K562 (cell line): ENCODE results near the gene ABLIM2. TPM values are rescaled to one million over a fixed set of nuclear protein-coding genes. Genes with fewer than 3 reads are reported as not detected.

Source experiments
- ATAC-seq: fragments of 200-7000 bp; cut with Tn5 transposase; 3 replicates; pipeline ENCODE4 v1.9.1; 2020; ENCODE audit warnings: moderate library complexity
- BruUV-seq: library from RNA; stranded (reverse); fragments of 400-500 nt; replicated peaks from 2 replicates; lab custom pipeline; 2021; lab: Mats Ljungman, UMichigan
- CTCF ChIA-PET: fragments of 300-600 bp; formaldehyde crosslinking; extraction: SDS; loops from one replicate; lab custom pipeline; 2021; ENCODE audit warnings: low intra/inter-chr PET ratio; lab: Yijun Ruan, JAX
- POLR2A ChIA-PET: fragments of 300-600, 350-650 bp; sonication (Branson Sonifier 250); formaldehyde crosslinking; extraction: SDS; loops from one replicate; lab custom pipeline; 2021; ENCODE audit warnings: antibody characterized with exemption, inconsistent platforms; lab: Yijun Ruan, JAX
- DNase-seq, 4 experiments: peaks; one replicate each; pipeline versions ENCODE4 v3.0.0 to v3.0.0-alpha.2; 2011 to 2018; ENCODE audit warnings: low spot score in 3 of 4, mixed read lengths in 3 of 4; ENCODE audit errors: extremely low read depth in 1 of 4
- FAIRE-seq: peaks from 2 replicates; lab custom pipeline; 2011; peaks lifted over from hg19 to GRCh38; lab: Jason Lieb, UNC
- H2AFZ ChIP-seq: 2 replicates; pipeline ENCODE4 v1.6.0; 2011; ENCODE audit warnings: low read depth, low read length, control low read depth, inconsistent platforms
- H3K27ac ChIP-seq: fragments of 200-600 bp; 3 replicates; pipeline ENCODE4 v1.8.0; 2011; ENCODE audit warnings: low read depth, mild to moderate bottlenecking, control low read depth, inconsistent platforms, low read length, moderate library complexity, mixed read lengths; ENCODE audit errors: extremely low read depth
- H3K27me3 ChIP-seq, 2 experiments: fragments of 300-600 bp in 1 of 2; 2 replicates in 1 of 2; 3 replicates in 1 of 2; pipeline versions ENCODE4 v1.6.0 to v1.8.0; 2011; ENCODE audit warnings: inconsistent platforms in 2 of 2, low read length in 2 of 2, mild to moderate bottlenecking in 1 of 2, mixed read lengths in 1 of 2, moderate library complexity in 1 of 2; ENCODE audit not compliant: control insufficient read depth in 2 of 2, insufficient read depth in 2 of 2
- H3K36me3 ChIP-seq: fragments of 300-600 bp; 3 replicates; pipeline ENCODE4 v1.8.0; 2011; ENCODE audit warnings: mild to moderate bottlenecking, low read length, inconsistent platforms; ENCODE audit not compliant: control insufficient read depth, insufficient read depth
- H3K4me1 ChIP-seq, 2 experiments: fragments of 200-600 bp in 1 of 2; replicated peaks in 1 of 2; 2 replicates in 1 of 2; 3 replicates in 1 of 2; pipeline versions ENCODE4 v1.5.1 to v1.8.0; 2011; ENCODE audit warnings: inconsistent platforms in 2 of 2, low read length in 2 of 2, mild to moderate bottlenecking in 1 of 2, mixed read lengths in 1 of 2, moderate library complexity in 1 of 2; ENCODE audit not compliant: control insufficient read depth in 2 of 2, insufficient read depth in 2 of 2
- H3K4me2 ChIP-seq: 2 replicates; pipeline ENCODE4 v1.6.1; 2011; ENCODE audit warnings: low read length, control low read depth, inconsistent platforms, mixed read lengths; ENCODE audit not compliant: insufficient read depth
- H3K4me3 ChIP-seq: fragments of 200-600 bp; sonication (generic), shearing (Covaris generic); 2 replicates; pipeline ENCODE4 v1.5.1; 2016; ENCODE audit warnings: control low read depth, inconsistent platforms
- H3K79me2 ChIP-seq: fragments of 200-600 bp; 3 replicates; pipeline ENCODE4 v1.8.0; 2011; ENCODE audit warnings: low read length, inconsistent platforms; ENCODE audit not compliant: control insufficient read depth, insufficient read depth
- H3K9ac ChIP-seq, 2 experiments: 2 replicates each; pipeline versions ENCODE4 v1.6.0 to v1.6.1; 2011; ENCODE audit warnings: low read depth in 2 of 2, low read length in 2 of 2, control low read depth in 1 of 2, inconsistent platforms in 1 of 2, mild to moderate bottlenecking in 1 of 2, mixed read lengths in 1 of 2; ENCODE audit not compliant: insufficient read depth in 1 of 2
- H3K9me1 ChIP-seq: one replicate; pipeline ENCODE4 v1.6.0; 2011; ENCODE audit warnings: inconsistent platforms, mild to moderate bottlenecking, low read length, moderate library complexity; ENCODE audit not compliant: control insufficient read depth, insufficient read depth
- H3K9me3 ChIP-seq: replicated peaks from 2 replicates; pipeline ENCODE4 v1.5.1; 2011; ENCODE audit warnings: low read depth, low read length, inconsistent platforms; ENCODE audit not compliant: control insufficient read depth, insufficient read depth
- H4K20me1 ChIP-seq: replicated peaks from 2 replicates; pipeline ENCODE4 v1.6.1; 2011; ENCODE audit warnings: low read length, inconsistent platforms, mixed read lengths; ENCODE audit not compliant: control insufficient read depth, insufficient read depth
- DDX20 ChIP-seq: fragments of 450-650 bp; IDR thresholded peaks from 2 replicates; pipeline ENCODE4 v1.6.1; 2016; ENCODE audit warnings: missing genetic modification characterization, low read depth, mild to moderate bottlenecking, missing compliant biosample characterization, moderate library complexity
- GATA2 ChIP-seq: sonication (generic); formaldehyde crosslinking; IDR thresholded peaks from 2 replicates; pipeline ENCODE4 v1.4.0; 2020; ENCODE audit warnings: mild to moderate bottlenecking, missing genetic modification reagents
- GTF2A2 ChIP-seq: IDR thresholded peaks from 2 replicates; pipeline ENCODE4 v1.6.1; 2016; ENCODE audit warnings: mild to moderate bottlenecking, missing genetic modification characterization, missing compliant biosample characterization
- HBP1 ChIP-seq: fragments of 450-650 bp; formaldehyde crosslinking; IDR thresholded peaks from 2 replicates; pipeline ENCODE4 v1.4.0; 2022; ENCODE audit warnings: missing genetic modification characterization
- HDGF ChIP-seq: fragments of 450-650 bp; IDR thresholded peaks from 2 replicates; pipeline ENCODE4 v1.6.1; 2016
- IRF9 ChIP-seq: fragments of 450-650 bp; IDR thresholded peaks from 2 replicates; pipeline ENCODE4 v1.6.1; 2016; ENCODE audit warnings: missing biosample characterization, missing genetic modification characterization
- MNT ChIP-seq, 2 experiments: fragments of 450-650 bp; conservative IDR thresholded peaks; 2 replicates each; pipeline ENCODE4 v1.6.1; 2017; ENCODE audit warnings: mild to moderate bottlenecking in 2 of 2, moderate library complexity in 2 of 2
- MXI1 ChIP-seq: IDR thresholded peaks from 2 replicates; pipeline ENCODE4 v1.6.1; 2011; ENCODE audit warnings: low read depth, mild to moderate bottlenecking, improper control_type of control experiment, low read length
- ZNF778 ChIP-seq: fragments of 450-650 bp; formaldehyde crosslinking; IDR thresholded peaks from 2 replicates; pipeline ENCODE4 v1.4.0; 2020; ENCODE audit warnings: mild to moderate bottlenecking, moderate library complexity
- WGBS: fragments of 100-300 bp; shearing (Covaris generic); methylation state at CpG from one replicate; pipeline ENCODE4 v1.1.6; 2016; ENCODE audit warnings: low coverage, mixed read lengths; ENCODE audit not compliant: insufficient coverage; ENCODE audit errors: missing lambda C conversion rate; 5-methylcytosine and 5-hydroxymethylcytosine counted together
- in situ Hi-C: fragments of 300-500 bp; cut with MboI; formaldehyde crosslinking; loops from 4 replicates; pipeline ENCODE4 v1.15.0; 2018; ENCODE audit warnings: inconsistent platforms, mixed read lengths
- intact Hi-C: fragments of 100-400 bp; cut with micrococcal nuclease; formaldehyde crosslinking; loops from 2 replicates; pipeline ENCODE4 v1.14.2; 2022
- polyA plus RNA-seq, 8 experiments: library from polyadenylated mRNA; depleted of rRNA in 4 of 8; stranded (reverse) in 5 of 8; unstranded in 3 of 8; fragments of >200 nt; fragmentation: Nextera tagmentation in 2 of 8; fragmentation: Illumina TruSeq in 1 of 8; extraction: Ambion mirVana in 2 of 8; extraction: Trizol in 1 of 8; gene quantifications; 2 replicates each; pipeline versions ENCODE4 v1.2.1 to v1.2.3, GENCODE V29; 2011 to 2014; ENCODE audit warnings: inconsistent platforms in 1 of 8, missing spikeins in 1 of 8
- total RNA-seq, 7 experiments: library from RNA; depleted of rRNA in 6 of 7; stranded (reverse); fragments of >200 nt in 6 of 7; fragmentation: Illumina TruSeq in 2 of 7; extraction: Trizol in 2 of 7; gene quantifications; 2 replicates each; pipeline versions ENCODE4 v1.2.1 to v1.2.3, GENCODE V29; 2011 to 2021; ENCODE audit warnings: low replicate concordance in 1 of 7
- TF ChIP-seq, protein P1 (sequence below): fragments of 250-450 bp; sonication (Bioruptor Pico); IDR thresholded peaks from 2 replicates; pipeline ENCODE4 v1.4.0; 2020; ENCODE audit warnings: borderline replicate concordance
- TF ChIP-seq, protein P2 (sequence below): sonication (generic); formaldehyde crosslinking; IDR thresholded peaks from 2 replicates; pipeline ENCODE4 v1.8.0; 2022; ENCODE audit warnings: mild to moderate bottlenecking, missing genetic modification reagents
- TF ChIP-seq, protein P3 (sequence below): fragments of 250-450 bp; sonication (Bioruptor Pico); IDR thresholded peaks from 2 replicates; pipeline ENCODE4 v1.8.0; 2022; ENCODE audit warnings: moderate library complexity, mild to moderate bottlenecking, inconsistent platforms
- TF ChIP-seq, protein P4 (sequence below): sonication (generic); formaldehyde crosslinking; IDR thresholded peaks from 2 replicates; pipeline ENCODE4 v1.4.0; 2020; ENCODE audit warnings: mild to moderate bottlenecking, missing genetic modification reagents

Gene ABLIM2
- total and polyA plus RNA-seq, 9 of the 15 experiments (the other 6 are each of a cell fraction or from before 2014, with no cell fraction given): not detected

DNA sequence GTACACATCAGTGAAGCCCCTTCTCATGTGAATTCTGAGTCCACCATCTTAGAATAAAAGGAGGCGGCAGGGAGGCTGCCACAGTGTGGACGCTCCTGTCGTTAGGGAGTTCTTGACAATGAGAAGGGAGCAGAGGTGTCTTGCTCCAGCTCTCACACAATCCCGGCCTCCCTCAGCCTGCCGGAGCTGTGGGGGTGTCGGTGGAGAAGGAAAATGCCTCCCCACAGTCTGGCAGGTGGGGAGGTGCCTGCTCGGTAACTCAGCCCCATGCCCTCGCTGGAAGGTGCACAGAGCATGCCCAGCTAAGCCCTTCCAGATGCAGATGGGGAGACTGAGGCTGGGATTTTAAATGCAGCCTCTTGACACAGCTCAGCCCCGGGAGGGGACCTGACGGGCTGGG, 20.5 kb upstream of the ABLIM2 start:
- no peak overlapping the region for H3K9ac ChIP-seq
- DNase-seq (no peak), ATAC-seq (no peak), FAIRE-seq (no peak)
- peaks cover 16% of the 10 kb centered on the region; the same call in 1 of the 2 replicates for H4K20me1 ChIP-seq
- H3K9me1 ChIP-seq: peaks cover 3% of the 10 kb centered on the region
- WGBS: under 1% methylated on average over 10 of the region's 10 CpGs
- no peaks in the 10 kb centered on the region; the same call in 1 of the 2 replicates for H3K9me3 ChIP-seq
- H3K4me3 ChIP-seq: no peak overlapping the region
- H3K4me1 ChIP-seq: peaks cover 2 to 19% of the 10 kb centered on the region in 2 experiments; a peak in 2 of 5 replicates
- H3K27me3 ChIP-seq: peaks cover 0 to 19% of the 10 kb centered on the region in 2 experiments; a peak in 2 of 5 replicates
- ChIA-PET CTCF (no interaction called here), POLR2A (interaction anchor here (0.9 to 1.2 kb wide), 2 partner anchors 23 to 57 kb away, joined by 4 read pairs; no protein-coding TSS in a partner anchor)
- no TSS peak for BruUV-seq
- H3K36me3 ChIP-seq: no peaks in the 10 kb centered on the region
- H3K4me2 ChIP-seq: no peak overlapping the region
- intact Hi-C loops: loop anchor here (5.0 to 10.0 kb wide), 2 partner anchors 58 to 226 kb away; no protein-coding TSS in a partner anchor
- H3K79me2 ChIP-seq: no peaks in the 10 kb centered on the region
- H3K27ac ChIP-seq: no peak overlapping the region
- in situ Hi-C loops: no loop called here
- no peak overlapping the region for H2AFZ ChIP-seq
- no peak for TF ChIP-seq HBP1 (CRISPR knock-in tag)
- TF ChIP-seq IRF9 (tag): no peak
- TF ChIP-seq DDX20 (tag): no peak
- TF ChIP-seq, protein P1, sequence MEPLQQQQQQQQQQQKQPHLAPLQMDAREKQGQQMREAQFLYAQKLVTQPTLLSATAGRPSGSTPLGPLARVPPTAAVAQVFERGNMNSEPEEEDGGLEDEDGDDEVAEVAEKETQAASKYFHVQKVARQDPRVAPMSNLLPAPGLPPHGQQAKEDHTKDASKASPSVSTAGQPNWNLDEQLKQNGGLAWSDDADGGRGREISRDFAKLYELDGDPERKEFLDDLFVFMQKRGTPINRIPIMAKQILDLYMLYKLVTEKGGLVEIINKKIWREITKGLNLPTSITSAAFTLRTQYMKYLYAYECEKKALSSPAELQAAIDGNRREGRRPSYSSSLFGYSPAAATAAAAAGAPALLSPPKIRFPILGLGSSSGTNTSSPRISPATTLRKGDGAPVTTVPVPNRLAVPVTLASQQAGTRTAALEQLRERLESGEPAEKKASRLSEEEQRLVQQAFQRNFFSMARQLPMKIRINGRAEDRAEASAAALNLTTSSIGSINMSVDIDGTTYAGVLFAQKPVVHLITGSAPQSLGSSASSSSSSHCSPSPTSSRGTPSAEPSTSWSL (CRISPR knock-in tag): no peak
- TF ChIP-seq, protein P2, sequence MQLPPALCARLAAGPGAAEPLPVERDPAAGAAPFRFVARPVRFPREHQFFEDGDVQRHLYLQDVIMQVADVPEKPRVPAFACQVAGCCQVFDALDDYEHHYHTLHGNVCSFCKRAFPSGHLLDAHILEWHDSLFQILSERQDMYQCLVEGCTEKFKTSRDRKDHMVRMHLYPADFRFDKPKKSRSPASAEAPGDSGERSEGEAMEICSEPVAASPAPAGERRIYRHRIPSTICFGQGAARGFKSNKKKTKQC (CRISPR knock-in tag): no peak
- TF ChIP-seq MNT (conservative IDR thresholded peaks at IDR 0.05): no peak
- TF ChIP-seq ZNF778 (CRISPR knock-in tag): no peak
- no peak for TF ChIP-seq GTF2A2 (tag)
- TF ChIP-seq, protein P3, sequence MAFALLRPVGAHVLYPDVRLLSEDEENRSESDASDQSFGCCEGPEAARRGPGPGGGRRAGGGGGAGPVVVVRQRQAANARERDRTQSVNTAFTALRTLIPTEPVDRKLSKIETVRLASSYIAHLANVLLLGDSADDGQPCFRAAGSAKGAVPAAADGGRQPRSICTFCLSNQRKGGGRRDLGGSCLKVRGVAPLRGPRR (CRISPR knock-in tag): no peak
- no peak for TF ChIP-seq HDGF
- TF ChIP-seq GATA2: no peak
- TF ChIP-seq, protein P4, sequence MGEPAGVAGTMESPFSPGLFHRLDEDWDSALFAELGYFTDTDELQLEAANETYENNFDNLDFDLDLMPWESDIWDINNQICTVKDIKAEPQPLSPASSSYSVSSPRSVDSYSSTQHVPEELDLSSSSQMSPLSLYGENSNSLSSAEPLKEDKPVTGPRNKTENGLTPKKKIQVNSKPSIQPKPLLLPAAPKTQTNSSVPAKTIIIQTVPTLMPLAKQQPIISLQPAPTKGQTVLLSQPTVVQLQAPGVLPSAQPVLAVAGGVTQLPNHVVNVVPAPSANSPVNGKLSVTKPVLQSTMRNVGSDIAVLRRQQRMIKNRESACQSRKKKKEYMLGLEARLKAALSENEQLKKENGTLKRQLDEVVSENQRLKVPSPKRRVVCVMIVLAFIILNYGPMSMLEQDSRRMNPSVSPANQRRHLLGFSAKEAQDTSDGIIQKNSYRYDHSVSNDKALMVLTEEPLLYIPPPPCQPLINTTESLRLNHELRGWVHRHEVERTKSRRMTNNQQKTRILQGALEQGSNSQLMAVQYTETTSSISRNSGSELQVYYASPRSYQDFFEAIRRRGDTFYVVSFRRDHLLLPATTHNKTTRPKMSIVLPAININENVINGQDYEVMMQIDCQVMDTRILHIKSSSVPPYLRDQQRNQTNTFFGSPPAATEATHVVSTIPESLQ (CRISPR knock-in tag): no peak
- TF ChIP-seq MXI1: no peak
